SK-N-MC (cell line): ENCODE data around the gene CUTC.
"Not testable (repeated sequence)": the region's sequence is repeated elsewhere in the genome, so short reads cannot be mapped to it uniquely, and the experiment has no call there.

Experiments used
- DNase-seq: peaks from one replicate; pipeline ENCODE4 v3.0.0-alpha.2; 2011; ENCODE audit warnings: low read depth, low spot score
- H3K27ac ChIP-seq: fragments of 200-600 bp; sonication (generic); 2 replicates; pipeline ENCODE4 v1.5.1; 2016; ENCODE audit warnings: mixed run types
- H3K36me3 ChIP-seq: fragments of 200-600 bp; sonication (generic); 2 replicates; pipeline ENCODE4 v1.6.1; 2017; ENCODE audit warnings: antibody characterized with exemption, low read length, mixed read lengths; ENCODE audit not compliant: insufficient read depth
- H3K4me3 ChIP-seq: fragments of 200-600 bp; sonication (generic); 2 replicates; pipeline ENCODE4 v1.5.1; 2016
- H3K9ac ChIP-seq: fragments of 200-600 bp; sonication (generic); 2 replicates; pipeline ENCODE4 v1.8.0; 2017; ENCODE audit warnings: mixed run types, mixed read lengths; ENCODE audit not compliant: insufficient read length
- H3K9me3 ChIP-seq: fragments of 200-600 bp; sonication (generic); 2 replicates; pipeline ENCODE4 v1.6.1; 2017; ENCODE audit warnings: low read depth, mild to moderate bottlenecking, antibody characterized with exemption, low read length, moderate library complexity, mixed read lengths
- EZH2 ChIP-seq: fragments of 200-600 bp; sonication (generic); IDR thresholded peaks from one replicate; pipeline ENCODE4 v1.6.1; 2017; ENCODE audit warnings: antibody characterized with exemption
- FOXP2 ChIP-seq: optimal IDR thresholded peaks from 2 replicates; pipeline ENCODE3; 2011; ENCODE audit warnings: mild to moderate bottlenecking, moderate library complexity; ENCODE audit not compliant: insufficient read depth; ENCODE audit errors: extremely low read length, control extremely low read depth
- POLR2AphosphoS5 ChIP-seq: IDR thresholded peaks from 2 replicates; pipeline ENCODE4 v1.6.1; 2012; ENCODE audit warnings: mild to moderate bottlenecking, low read depth, low read length, borderline replicate concordance

Gene CUTC

DNA sequence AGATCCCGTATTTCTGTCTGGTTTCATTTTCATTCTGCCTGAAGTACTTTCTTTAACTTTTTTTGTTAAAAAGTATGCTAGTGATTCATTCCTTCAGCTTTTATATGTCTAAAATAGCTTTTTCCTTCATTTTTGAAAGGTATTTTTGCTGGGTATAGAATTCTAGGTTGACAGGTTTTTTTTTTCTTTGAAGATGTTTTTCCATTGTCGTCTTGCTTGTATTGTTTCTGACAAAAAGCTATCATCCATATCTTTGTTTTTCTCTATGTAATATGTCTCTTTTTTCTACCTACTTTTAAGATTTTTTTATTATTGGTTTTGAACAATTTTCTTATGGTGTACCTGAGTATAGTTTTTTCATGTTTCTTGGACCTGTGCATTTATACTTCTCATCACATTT lies 8.2 kb downstream of the CUTC start:
- H3K4me3 ChIP-seq = no peak overlapping the region
- H3K9me3 ChIP-seq = no peaks in the 10 kb centered on the region
- H3K27ac ChIP-seq = no peak overlapping the region
- H3K36me3 ChIP-seq = peaks cover 71% of the 10 kb centered on the region
- TF ChIP-seq POLR2AphosphoS5 (no peak), EZH2 (no peak), FOXP2 (no peak)
- DNase-seq = no peak
- no peak overlapping the region for H3K9ac ChIP-seq

DNA sequence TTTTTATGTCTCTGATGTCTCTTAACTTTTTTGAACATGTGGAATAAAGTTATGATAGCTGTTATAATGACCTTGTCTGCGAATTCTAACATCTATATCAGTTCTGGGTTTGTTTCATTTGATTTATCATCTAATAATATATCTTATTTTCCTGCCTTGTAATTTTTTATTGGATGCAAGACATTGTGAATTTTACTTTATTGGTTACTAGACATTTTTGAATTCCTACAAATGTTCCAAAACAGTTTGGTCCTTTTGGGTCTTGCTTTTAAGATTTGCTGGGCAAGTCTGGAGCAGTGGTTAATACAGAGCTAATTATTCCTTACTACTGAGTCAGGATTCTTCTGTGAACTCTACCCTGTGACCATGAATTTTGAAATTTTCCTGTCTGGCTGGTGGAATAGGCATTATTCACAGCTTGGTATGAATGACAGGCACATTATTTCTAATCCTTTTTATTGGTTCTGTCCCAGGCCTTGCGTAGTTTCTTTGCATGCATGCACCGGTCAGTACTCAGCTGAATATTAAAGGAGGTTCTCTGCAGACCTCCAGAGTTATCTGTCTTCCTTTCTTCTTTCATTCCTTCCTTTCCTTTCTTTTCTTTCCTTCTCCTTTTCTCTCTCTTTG lies 9.0 kb downstream of the CUTC start:
- Histone ChIP-seq H3K9ac (no peak overlapping the region), H3K9me3 (no peaks in the 10 kb centered on the region), H3K27ac (no peak overlapping the region), H3K36me3 (peaks cover 68% of the 10 kb centered on the region), H3K4me3 (no peak overlapping the region)
- TF ChIP-seq POLR2AphosphoS5 (no peak), FOXP2 (no peak), EZH2 (no peak)
- no peak for DNase-seq

DNA sequence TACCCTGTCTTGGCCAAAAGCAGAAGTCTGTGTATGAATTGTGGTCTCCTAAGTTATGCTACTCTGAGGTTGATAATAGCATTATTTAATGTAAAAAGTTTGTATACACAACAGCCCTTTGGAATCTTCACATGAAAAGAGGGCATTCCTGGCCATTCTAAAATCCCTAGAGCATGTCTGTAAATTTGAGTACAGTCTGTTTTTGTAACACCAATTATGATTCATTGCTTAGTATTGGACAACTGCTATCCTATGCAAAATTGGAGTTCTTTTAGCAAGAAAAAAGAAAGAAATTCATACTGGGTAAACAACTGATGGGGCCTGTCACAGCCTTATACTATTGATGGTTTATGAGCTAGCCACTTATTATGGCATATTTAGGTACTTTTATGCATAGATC lies 10.2 kb downstream of the CUTC start:
- TF ChIP-seq POLR2AphosphoS5 (no peak), EZH2 (no peak), FOXP2 (no peak)
- Histone ChIP-seq H3K9ac (no peak overlapping the region), H3K27ac (no peak overlapping the region), H3K36me3 (peaks cover 62% of the 10 kb centered on the region), H3K4me3 (no peak overlapping the region), H3K9me3 (no peaks in the 10 kb centered on the region)
- DNase-seq = no peak

DNA sequence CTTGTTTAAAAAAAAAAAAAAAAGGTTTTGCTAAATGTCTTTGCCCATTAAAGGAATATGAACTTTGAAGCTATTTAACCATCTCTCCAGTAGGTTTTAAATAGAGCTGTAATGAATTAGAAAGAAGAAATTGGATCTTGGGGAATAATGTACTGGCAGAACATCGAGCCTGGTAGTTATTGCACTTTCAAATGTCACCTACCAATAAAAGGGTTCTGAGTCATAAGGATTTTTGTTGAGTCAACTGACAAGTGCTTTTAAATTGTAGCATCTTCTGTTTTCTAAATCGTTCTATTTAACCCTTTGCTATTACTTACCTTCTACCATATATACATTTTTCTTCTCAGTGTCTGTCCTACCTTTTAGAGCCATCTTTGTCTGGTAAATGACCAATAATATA lies 10.7 kb downstream of the CUTC start:
- H3K36me3 ChIP-seq = peaks cover 57% of the 10 kb centered on the region
- no peak overlapping the region for H3K27ac ChIP-seq
- H3K4me3 ChIP-seq = no peak overlapping the region
- TF ChIP-seq EZH2 (no peak), POLR2AphosphoS5 (no peak), FOXP2 (no peak)
- H3K9me3 ChIP-seq = no peaks in the 10 kb centered on the region
- no peak overlapping the region for H3K9ac ChIP-seq
- DNase-seq = no peak

DNA sequence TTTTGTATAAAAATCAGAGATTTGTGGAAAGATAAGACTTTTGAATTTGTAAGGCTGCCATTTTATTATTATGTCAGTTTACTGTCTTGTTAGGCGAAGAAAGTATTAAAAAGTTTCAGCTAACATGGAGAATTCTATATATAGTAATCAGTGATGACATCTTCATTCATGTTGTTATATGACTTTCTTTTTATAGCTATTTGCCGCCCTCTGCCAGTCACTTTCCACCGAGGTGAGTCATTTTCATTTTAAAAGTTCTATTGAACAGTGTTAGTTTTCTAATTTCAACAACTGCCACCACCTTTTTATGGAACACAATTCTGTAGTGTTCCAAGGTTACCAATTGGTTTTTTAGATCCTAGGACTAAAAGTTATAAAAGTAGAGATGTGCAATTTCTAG lies 11.8 kb downstream of the CUTC start:
- no peak overlapping the region for H3K27ac ChIP-seq
- no peak overlapping the region for H3K9ac ChIP-seq
- DNase-seq = no peak
- H3K36me3 ChIP-seq = peaks cover 50% of the 10 kb centered on the region
- H3K4me3 ChIP-seq = no peak overlapping the region
- no peaks in the 10 kb centered on the region for H3K9me3 ChIP-seq
- TF ChIP-seq FOXP2 (no peak), POLR2AphosphoS5 (no peak), EZH2 (no peak)

DNA sequence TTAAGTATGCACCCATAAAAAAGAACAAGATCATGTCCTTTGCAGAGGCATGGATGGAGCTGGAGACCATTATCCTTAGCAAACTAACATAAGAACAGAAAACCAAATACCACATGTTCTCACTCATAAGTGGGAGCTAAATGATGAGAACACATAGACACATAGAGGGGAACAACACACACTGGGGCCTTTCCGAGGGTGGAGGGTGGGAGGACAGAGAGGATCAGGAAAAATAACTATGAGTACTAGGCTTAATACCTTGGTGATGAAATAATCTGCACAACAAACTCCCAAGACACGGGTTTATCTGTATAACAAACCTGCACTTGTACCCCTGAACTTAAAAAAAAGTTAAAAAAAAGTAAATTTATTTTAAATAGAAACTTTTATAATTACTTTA lies 14.1 kb downstream of the CUTC start:
- not testable (repeated sequence) for H3K4me3 ChIP-seq, DNase-seq, H3K27ac ChIP-seq, H3K9me3 ChIP-seq, H3K9ac ChIP-seq
- peaks cover 35% of the 10 kb centered on the region for H3K36me3 ChIP-seq

DNA sequence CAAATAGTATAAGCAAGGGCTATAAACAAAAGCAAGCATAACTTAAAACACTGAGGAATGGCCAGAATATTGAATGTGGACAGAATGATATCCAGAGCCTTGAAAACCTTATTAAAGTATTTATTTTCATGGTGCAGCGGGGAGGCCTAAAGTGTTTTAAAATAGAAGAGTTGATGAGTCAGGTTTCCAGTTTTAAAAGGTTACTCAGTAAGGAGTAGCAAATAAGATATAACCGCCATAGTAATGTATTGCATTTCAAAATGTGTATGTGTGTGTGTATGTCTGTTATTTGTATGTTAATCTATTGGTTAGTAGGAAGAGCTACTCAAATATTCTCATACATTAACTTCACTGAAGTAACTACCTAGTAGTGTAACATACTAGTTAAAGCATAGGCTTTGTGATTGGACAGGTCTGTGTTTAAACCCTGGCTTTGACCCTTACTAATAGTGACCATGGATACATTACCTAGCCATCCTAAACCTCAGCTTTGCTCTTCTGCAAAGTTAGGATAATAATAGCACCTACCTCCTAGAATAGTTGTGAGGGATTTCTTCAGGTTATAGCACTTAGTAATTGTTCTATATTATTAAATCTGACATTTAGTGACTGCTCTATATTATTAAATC lies 16.9 kb downstream of the CUTC start:
- Histone ChIP-seq H3K4me3 (no peak overlapping the region), H3K27ac (no peak overlapping the region), H3K9me3 (no peaks in the 10 kb centered on the region), H3K9ac (no peak overlapping the region), H3K36me3 (peaks cover 17% of the 10 kb centered on the region)
- DNase-seq = no peak
- no peak for TF ChIP-seq EZH2
- no peak for TF ChIP-seq FOXP2
- TF ChIP-seq POLR2AphosphoS5 = no peak

DNA sequence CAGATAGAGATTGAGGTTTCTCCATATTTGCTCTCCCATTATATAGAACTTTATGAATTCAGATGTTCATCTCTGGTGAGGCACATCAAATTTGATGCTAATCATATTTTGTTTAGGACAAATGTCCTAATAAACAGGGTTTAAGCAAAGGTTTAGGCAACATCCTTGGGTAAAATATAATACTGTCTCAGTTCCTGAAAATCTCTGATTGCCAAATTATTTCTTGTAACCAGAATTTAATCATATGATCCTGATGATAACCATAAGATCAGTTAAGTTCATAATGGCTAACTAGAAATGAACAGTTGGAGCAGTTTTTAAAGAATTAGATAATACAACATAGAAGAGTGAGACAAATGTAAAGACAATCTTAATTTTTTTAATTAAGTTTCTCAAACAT lies 18.6 kb downstream of the CUTC start:
- no peak for DNase-seq
- Histone ChIP-seq H3K9me3 (no peaks in the 10 kb centered on the region), H3K9ac (no peak overlapping the region), H3K27ac (no peak overlapping the region), H3K36me3 (peaks cover 24% of the 10 kb centered on the region), H3K4me3 (no peak overlapping the region)
- no peak for TF ChIP-seq FOXP2
- no peak for TF ChIP-seq POLR2AphosphoS5
- TF ChIP-seq EZH2 = no peak

DNA sequence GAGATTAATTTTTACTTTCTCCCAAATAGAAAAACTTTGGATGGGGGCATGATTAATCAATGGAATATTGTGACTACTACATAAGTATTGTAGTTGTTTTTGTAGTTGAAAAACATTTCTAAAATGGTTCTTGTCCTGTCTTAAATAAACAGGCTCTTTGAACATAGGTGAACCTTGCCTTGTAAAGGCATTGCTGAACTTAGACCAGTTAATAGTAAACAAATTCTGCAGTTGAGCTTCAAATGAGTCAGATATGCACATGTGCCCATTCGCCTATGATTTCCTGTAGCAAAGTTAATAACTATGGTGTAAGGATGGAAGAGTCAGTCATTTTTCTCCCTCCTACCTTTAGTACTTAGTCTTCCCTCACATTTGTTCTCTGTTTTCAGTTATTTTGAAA lies 22.6 kb downstream of the CUTC start:
- H3K36me3 ChIP-seq = peaks cover 22% of the 10 kb centered on the region
- DNase-seq = no peak

More for the DNA sequence above, 22.6 kb downstream of the CUTC start:
- Histone ChIP-seq H3K9ac (no peak overlapping the region), H3K4me3 (no peak overlapping the region), H3K9me3 (no peaks in the 10 kb centered on the region), H3K27ac (no peak overlapping the region)
- no peak for TF ChIP-seq EZH2
- no peak for TF ChIP-seq FOXP2
- TF ChIP-seq POLR2AphosphoS5 = no peak
